Measurements from ENCODE around the gene TANGO2.

DNA sequence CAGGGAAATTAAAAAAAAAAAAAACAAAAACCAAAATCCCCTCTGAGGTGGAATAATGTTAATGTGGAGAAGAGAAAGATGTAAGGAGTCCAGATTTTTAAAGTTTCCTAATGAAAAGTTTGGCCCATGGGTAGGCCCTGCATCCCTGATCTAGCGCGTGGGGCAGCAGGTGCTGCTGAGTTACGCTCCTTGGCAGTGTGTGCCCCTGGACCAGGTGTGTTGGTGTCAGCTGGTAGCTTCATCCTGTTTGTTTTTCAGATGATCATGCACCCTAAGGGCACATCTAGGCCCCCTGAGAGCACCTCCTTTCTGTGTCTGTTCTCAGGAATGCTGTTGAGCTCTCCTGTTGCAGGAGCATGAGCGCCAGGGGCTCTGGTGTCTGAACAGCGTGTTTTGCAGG is 65.9 kb downstream of the TANGO2 start:
- TF ChIP-seq CTCF (IDR thresholded peaks at IDR 0.05) (no peak), POLR2A (IDR thresholded peaks at IDR 0.05) (no peak), EP300 (IDR thresholded peaks at IDR 0.05) (no peak)
